Stimulated activated memory B cell treated with anti-CD40 and anti-IgM and Interleukin-4, amounts not matched to agents 10 μg/mL and 1 μg/mL and 100 μg/mL, for 72 hours (primary cell): Measurements from ENCODE around the gene INHBB.

Experiments
- ATAC-seq: fragments of 150-1000 bp; cut with Tn5 transposase; 2 replicates; pipeline ENCODE4 v1.10.0; 2021
- H3K27ac Mint-ChIP-seq: one replicate; pipeline ENCODE4 v1.8.0; 2022; ENCODE audit warnings: mild to moderate bottlenecking, mixed read lengths
- H3K27me3 Mint-ChIP-seq: one replicate; pipeline ENCODE4 v1.8.0; 2022; ENCODE audit warnings: mixed read lengths
- H3K36me3 Mint-ChIP-seq: one replicate; pipeline ENCODE4 v1.8.0; 2022; ENCODE audit warnings: mixed read lengths
- H3K4me1 Mint-ChIP-seq: one replicate; pipeline ENCODE4 v1.8.0; 2022; ENCODE audit warnings: mixed read lengths
- H3K4me3 Mint-ChIP-seq: one replicate; pipeline ENCODE4 v1.8.0; 2022; ENCODE audit warnings: mild to moderate bottlenecking, moderate library complexity, mixed read lengths
- H3K9me3 Mint-ChIP-seq: one replicate; pipeline ENCODE4 v1.8.0; 2022; ENCODE audit warnings: mixed read lengths

The INHBB gene

GRCh38 chr2:120396861-120397811, 51.2 kb downstream of the INHBB start:
- Mint-ChIP-seq H3K9me3 (peaks cover under 1% of the 10 kb centered on the region), H3K4me1 (no peaks in the 10 kb centered on the region), H3K36me3 (no peaks in the 10 kb centered on the region), H3K27ac (no peak overlapping the region), H3K4me3 (no peak overlapping the region), H3K27me3 (peaks cover 63% of the 10 kb centered on the region)
- no peak for ATAC-seq

- Mint-ChIP-seq H3K4me1 (no peaks in the 10 kb centered on the region), H3K27me3 (peaks cover 71% of the 10 kb centered on the region), H3K9me3 (peaks cover 3% of the 10 kb centered on the region), H3K36me3 (no peaks in the 10 kb centered on the region), H3K27ac (no peak overlapping the region), H3K4me3 (no peak overlapping the region)
- no peak for ATAC-seq
Observed at GRCh38 chr2:120398051-120398995, 52.4 kb downstream of the INHBB start.

GRCh38 chr2:120398996-120399888, 53.3 kb downstream of the INHBB start:
- Mint-ChIP-seq H3K27ac (no peak overlapping the region), H3K36me3 (no peaks in the 10 kb centered on the region), H3K9me3 (peaks cover 3% of the 10 kb centered on the region), H3K4me1 (no peaks in the 10 kb centered on the region), H3K27me3 (peaks cover 63% of the 10 kb centered on the region), H3K4me3 (no peak overlapping the region)
- ATAC-seq, result no peak

GRCh38 chr2:120399889-120400240, 53.9 kb downstream of the INHBB start:
- no peak for ATAC-seq
- no peaks in the 10 kb centered on the region for H3K36me3 Mint-ChIP-seq
- H3K27me3 Mint-ChIP-seq, result peaks cover 62% of the 10 kb centered on the region
- no peak overlapping the region for H3K27ac Mint-ChIP-seq
- no peaks in the 10 kb centered on the region for H3K4me1 Mint-ChIP-seq
- peaks cover 3% of the 10 kb centered on the region for H3K9me3 Mint-ChIP-seq
- no peak overlapping the region for H3K4me3 Mint-ChIP-seq

GRCh38 chr2:120400551-120400950, 54.6 kb downstream of the INHBB start:
- Mint-ChIP-seq H3K9me3 (peaks cover 3% of the 10 kb centered on the region), H3K4me3 (no peak overlapping the region), H3K4me1 (no peaks in the 10 kb centered on the region), H3K36me3 (no peaks in the 10 kb centered on the region), H3K27me3 (peaks cover 68% of the 10 kb centered on the region), H3K27ac (no peak overlapping the region)
- no peak for ATAC-seq
